NK-92 (cell line): ENCODE data around the gene HS6ST3.

ENCODE experiments used
- DNase-seq: peaks from one replicate; lab custom pipeline; 2025; ENCODE audit not compliant: unreplicated experiment; lab: John Stamatoyannopoulos, UW

HS6ST3 gene

DNA sequence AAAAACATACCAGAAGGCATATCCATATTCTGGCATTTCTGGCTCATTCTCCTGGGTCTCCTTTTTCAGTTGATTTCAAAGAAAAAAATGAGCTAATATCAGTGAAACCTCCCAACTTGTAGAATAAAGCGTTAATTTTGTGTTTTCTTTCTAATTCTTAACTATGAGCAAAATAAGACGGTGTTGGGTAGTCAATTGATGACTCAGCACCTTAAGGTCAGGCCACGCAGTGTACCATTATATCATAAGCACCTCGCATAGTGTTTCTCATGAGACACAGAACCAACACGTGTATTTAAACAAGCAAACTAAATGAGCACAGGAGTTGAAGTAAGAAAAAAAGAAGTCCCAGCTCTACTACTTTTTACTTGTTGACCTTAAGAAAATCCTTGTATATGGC is 729.5 kb downstream of the HS6ST3 start:
- DNase-seq: no peak

DNA sequence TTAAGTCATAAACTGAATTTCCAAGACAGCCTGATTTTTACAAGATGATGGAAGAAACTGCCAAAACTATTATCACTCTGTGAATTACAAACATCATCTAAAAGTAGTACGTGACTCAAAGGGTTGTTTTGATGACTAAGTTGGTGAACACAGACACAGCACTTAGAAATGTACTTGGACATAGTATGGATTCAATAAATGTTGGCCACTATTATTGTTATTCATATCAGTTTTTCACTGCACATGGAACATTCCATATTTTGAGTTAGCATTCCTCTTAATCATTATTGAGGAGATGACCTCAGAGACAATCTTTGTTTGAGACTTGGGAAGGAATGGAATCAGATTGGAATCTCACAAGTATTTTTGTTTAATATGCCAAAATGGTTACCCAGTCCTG is 731.5 kb downstream of the HS6ST3 start:
- DNase-seq: no peak

DNA sequence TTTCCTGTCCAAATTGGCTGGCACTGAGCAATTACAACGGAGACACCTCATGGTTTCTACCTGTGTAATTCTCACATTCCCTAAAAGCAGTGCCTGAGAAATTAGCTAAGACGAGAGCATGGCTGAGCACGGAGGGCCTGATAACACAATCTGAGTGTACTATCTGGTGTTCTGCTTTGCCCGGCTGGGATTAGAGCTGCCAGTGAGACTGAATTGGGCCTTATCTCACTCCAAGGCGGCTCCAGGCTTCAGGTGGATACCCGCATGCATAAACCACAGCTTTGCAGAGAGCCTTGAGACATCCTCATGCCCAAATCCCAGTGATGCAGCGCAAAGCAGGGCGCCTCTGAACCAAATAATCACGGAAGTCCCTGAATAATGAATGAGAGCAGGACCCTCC is 732.1 kb downstream of the HS6ST3 start:
- no peak for DNase-seq

DNA sequence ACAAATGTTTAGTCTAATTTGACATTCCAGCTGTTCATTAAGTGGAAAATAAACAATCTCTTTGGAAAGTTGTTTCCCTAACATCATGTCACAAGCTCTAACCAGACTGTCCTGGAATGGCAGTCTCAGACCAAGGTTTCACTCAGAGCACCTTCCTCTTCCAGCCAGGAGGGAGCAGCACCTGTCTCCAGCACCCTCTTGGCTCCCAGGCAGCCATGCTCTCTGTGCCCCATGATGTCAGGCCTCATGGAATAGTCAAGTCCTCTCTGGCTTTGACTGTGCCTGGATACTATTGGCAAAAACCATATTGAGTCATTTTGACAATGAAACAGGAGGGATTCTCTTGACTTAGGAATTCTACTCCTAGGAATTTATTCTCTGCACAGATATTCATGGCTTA is 733.0 kb downstream of the HS6ST3 start:
- DNase-seq: no peak

DNA sequence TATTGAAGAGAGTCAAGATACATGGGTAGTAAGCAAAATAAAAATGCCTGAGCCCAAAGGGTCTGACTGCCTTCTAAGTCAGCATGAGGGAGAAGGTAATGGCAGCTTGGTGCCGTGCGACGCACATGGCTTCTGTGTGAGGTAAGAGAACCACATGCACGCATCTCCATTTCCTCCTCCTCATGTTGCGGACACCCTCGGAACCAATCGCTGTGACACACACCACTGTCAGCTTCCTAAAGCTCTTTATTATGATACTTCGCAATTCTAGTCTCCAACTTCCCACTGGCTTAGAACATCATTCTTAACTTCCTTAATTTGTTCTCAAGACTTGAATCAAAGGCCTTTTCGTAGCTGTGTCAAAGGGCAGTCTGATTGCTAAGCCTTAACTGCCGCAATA is 734.2 kb downstream of the HS6ST3 start:
- DNase-seq: no peak

DNA sequence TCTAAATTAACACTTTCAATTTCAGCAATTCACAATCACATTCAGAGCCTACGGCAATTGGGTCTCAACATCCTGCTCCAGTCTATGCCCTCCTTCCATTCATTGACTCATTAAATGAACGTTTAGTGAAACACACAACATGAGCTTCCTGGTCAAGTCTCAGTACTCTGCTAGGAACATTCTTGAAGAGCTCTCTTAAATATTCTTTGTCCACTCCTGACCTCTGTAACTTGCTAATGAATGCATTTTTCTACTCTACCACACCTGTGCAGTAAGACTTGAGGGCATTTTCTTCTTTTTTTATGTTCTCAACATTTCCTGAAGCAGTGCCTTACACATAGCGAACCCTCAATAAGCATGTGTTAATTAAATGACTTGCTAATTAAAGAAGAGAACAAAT is 735.7 kb downstream of the HS6ST3 start:
- no peak for DNase-seq

DNA sequence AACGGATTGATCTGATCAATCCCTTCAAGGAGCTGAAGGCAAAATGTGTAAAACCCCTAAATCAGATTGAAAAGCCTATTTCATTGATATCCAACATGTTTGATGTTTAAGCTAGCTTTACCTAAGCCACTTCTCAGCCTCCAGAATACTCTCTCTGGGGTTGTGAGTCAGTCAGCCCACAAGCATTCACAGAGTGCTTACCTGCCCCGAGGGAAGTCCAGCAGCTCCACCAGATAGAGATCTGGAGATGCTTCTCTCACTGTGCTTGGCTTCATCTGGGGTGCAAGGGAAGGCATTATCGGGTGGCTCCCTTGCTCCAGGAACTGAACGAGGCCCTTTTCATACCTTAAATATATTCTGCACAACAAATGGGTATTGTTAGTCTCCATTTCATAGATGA is 744.7 kb downstream of the HS6ST3 start:
- no peak for DNase-seq

DNA sequence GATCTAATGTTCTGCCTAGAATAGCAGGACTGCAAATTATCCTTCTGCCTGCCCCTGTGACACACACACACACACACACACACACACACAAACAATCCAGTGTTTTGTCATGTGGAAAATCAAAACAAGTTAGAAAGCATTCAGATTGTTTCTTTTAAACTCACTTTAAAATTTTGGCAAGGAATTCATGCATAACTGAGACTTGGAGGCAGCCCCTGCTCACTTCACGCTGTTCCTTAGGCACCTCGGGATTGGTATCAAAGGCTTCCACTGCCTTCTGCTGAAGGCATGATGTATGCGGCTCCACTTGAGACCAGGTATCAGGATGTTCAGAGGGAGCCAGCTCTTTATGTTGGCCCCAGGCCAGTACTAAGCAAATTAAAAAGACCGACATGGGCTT is 745.6 kb downstream of the HS6ST3 start:
- no peak for DNase-seq

DNA sequence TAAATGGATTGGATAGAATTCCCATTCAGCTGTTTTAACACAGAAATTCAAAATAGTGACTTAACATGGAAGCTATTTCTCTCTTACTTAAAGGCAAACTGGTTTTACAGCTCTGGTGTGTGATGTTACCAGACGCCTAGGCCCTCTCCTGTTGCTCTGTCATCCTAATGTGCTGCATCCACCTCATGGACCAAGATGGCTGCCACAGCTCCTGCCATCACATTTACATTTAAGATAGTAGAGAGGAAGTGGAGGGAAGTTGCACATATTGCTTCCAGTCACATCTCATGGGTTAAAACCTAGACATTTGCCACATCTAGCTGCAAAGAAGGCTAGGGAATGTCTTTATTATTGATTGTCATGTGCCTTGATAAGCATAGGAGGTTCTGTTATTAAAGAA is 746.8 kb downstream of the HS6ST3 start:
- DNase-seq: no peak

DNA sequence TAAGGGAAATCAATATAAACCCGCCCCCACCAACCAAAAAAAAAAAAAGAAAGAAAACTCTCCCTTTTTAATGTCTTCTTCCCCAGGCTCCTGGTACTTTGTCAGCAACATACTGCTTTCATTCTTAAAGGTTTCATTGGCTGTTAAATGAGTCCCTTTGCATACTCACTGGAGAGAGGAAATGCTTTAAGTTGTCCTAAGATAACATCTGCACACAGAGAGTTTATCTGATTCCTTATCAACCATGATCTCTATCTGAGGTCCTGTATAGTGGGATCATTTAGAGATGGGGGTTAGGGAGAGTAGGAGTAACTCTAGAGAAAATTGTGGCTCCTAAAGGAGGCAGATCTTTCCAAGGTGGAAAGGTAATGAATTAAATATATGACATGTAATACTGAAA is 747.9 kb downstream of the HS6ST3 start:
- DNase-seq: no peak

DNA sequence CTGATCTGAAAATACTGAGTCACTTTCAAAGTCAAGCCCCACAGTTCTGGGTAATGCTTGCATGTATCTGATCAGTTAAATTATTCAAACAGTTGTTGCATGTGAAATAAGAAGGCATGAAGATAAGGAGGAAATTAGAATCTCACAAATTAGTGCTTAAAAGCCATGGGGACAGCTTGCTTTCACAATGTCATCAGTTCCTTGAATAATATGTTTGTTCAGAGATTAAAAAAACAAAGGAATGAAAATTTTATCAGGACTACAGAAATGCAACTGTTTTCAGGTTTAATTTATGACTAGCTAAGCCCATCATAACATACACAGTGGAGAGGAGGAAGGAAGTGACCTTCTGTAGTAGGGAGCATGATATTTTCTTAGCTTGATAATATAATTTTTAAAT is 754.3 kb downstream of the HS6ST3 start:
- DNase-seq: no peak

DNA sequence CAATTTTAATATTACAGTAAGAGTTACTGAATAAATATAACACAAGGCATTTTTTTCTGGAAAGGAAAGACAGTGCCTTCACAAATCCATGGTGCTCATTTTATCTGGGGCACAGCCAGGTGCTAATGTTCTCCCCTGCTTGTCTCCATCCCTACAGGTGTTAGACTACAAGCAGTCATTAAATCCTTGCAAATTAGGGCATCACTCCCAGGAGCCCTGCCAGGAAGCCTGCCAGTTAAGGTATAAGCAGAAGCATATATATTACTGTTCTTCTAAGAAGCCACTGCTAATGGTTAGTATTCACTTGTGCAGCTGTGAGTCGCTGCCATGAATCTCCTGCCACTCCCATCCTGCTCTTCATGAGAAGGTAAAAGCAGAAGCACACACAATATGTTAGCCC is 754.7 kb downstream of the HS6ST3 start:
- DNase-seq: no peak

DNA sequence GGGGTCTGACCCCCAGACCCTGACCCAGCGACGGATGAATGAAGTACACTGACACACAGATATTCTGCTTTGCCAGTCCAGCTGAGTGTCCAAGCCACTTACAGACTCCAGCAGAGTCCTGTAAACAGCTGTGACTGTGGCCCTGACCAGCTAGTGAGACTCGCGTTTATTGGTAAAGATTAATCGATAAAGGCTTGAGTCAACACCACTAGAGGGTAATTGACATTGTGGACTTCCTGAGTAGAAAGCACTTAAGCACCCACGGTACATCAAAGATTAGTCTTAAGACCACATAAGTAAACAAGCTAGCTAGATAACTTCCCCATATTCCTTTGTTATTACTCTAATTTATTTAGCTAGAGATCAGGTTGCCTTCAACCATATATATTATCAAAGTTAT is 758.4 kb downstream of the HS6ST3 start:
- DNase-seq: no peak

DNA sequence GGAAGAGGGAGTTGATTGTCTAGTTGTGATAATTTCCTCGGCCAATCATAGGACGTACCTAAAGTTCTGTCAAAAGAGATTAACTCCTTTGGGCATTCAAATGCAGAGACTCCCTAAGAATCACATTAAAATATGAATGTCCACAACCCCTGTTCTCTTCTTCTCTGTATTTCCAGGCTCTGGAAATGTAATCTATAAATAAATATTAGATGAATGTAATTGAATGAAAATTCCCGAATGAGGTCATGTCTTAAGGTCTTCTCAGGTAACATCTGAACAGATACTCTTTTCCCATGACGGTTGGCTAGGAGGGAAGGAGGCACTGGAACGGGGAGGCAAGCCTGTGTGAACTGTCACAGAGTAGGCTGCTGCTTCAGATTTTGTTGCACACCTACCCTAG is 759.2 kb downstream of the HS6ST3 start:
- no peak for DNase-seq

DNA sequence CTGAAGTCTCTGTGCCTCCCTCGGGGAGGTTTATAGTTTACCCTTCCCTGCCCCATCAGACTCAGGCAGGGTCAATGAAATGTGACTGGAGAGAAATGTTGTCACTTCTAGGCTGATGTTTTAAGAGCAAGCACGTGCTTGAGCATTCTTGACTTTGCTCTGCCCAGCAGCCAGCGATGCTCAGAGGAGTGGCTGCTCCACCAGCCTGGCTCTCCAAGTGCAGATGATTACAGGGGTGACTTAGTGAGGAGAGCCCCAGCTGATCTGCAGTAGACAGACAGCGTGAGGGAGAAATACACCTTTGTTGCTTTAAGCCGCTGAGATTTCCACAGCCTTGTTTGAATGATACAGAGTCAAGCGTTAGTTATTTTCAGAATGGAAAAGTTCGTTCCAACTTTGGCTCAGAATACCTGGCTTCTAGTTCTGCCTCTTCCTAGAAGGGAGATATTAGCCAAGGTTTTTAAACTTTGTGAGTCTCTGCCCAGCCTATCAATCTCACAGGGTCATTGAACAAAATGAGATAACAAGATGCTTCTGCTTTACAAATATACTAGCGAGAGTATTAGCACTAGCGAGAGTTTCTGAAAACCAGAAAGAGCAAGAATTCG is 760.7 kb downstream of the HS6ST3 start:
- no peak for DNase-seq

DNA sequence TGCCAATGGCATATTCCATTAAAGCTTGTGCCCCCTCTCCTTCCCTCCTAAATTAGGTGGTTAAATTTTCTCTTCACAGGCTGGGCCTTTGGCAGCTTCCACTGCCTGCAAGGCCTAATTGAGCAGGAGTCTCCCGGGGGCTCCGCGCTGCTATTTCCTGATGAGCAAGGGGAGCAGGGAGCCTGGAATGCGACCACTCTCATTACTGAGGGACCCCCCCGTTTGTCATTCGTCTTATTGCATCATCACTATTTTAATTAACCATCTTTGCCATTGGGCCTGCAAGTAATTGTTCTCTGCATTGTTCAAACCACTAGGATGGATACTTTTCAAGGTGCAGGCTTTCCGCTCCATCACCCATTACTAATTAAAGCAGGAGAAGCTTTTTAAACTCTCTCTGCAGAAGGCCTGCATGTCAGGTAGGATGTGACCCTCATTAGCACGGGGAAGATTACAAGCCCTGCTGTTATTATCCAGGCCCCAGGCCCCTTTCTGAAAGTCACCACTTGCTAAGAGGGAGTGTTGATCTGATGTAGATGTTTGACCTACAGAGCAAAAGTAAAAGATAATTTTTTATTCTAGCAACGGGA is 762.0 kb downstream of the HS6ST3 start:
- no peak for DNase-seq

DNA sequence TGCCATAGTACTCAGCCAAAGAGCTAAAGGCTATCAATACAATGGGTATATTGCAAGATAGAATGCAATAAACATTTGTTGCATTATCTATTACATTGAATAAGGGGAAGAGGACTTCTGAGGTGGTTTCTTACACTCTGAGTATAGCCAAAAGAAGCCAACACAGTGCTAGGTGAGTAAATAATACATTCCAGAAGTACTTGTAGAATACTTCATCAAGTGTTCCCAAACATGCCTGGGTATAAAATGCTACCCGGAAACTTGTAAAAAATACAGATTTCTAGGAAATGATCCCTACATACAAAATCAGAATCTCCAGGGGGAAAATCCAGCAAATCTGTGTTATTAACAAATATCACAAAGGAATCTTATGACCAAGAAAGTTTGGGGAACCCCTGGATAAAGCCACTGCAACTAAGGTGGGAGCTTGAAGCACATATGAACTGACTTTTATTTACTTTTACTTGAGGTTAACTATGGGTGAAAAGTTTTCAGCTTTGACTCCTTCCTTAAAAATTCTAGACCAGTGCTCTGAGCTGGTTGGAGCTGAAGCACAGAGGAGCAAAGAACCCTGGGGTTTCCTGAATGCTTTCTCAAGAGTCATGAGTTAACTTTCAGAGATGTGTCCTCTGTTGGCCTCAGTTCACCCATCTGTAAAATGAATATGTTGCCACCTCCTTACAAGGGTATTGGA is 768.4 kb downstream of the HS6ST3 start:
- no peak for DNase-seq

DNA sequence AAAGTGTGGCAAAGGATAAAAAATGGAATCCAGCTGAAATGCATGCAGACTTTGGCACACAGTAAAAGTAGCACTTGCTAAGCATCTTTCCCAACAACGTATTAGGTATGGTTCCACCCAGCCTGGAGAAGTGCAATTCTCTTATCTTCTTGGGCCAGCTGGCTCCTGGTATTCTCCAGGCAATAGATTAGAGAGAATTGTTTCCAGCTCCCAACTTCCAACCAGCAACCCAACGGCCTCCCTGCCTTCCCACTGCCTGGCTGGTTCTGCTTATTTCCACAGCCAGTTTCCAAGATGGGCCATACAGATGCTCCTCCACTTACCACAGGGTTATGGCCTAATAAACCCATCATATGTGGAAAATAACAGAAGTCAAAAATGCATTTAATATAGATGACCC is 771.0 kb downstream of the HS6ST3 start:
- no peak for DNase-seq

DNA sequence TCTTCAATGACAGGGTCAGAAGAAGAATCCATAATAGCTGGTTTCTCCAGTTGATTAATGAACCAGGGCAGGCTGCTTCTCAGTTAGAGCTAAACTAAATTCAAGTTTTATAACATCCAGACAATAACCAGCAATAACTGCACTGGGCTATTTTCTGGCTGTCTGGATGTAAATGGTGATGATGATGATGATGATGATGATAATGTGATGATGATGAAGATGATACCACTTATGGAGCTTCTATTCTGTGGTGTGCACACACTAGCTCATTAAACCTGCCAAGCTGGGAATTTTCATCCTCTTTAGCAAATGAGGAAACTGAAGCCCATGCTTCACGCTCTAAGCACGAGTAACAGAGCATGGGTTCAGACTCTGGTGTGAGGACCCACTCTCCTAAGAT is 772.2 kb downstream of the HS6ST3 start:
- DNase-seq: no peak

DNA sequence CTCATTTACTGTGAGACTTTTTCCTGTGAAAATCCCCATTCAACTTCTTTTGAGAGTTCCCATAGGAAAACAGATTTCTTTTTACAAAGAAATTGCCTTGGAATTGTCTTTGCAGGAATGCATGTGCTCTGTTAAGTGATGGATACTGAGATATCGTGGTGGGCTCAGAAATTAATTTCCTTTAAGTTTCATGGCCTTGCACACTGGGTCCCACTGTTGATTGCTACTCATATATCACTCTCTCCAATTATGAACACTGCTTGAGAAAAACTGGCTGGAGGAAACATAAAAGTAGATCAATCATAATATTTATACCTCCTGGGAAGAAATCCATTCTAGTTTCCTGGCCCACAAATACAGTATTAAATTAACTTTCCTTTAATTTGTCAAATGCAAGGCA is 773.1 kb downstream of the HS6ST3 start:
- DNase-seq: no peak

DNA sequence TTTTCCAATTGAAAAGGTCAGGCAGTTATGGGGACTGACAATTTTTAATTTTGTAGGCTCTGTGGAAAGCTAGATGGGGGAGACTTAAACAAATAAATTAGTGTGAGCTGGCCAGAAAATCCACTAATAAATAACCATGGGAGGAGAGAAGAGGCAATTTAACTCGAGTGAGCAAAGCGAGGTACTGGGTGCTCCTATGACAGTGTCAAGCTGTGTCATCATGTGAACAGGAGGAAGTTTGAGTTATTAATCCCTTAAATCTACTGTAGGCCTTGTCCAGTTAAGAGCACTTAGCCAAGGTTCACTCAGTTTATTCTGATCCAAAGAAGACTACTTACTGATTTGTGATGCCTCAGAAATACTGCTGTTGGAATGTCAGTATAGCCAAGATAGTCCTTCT is 781.6 kb downstream of the HS6ST3 start:
- no peak for DNase-seq

DNA sequence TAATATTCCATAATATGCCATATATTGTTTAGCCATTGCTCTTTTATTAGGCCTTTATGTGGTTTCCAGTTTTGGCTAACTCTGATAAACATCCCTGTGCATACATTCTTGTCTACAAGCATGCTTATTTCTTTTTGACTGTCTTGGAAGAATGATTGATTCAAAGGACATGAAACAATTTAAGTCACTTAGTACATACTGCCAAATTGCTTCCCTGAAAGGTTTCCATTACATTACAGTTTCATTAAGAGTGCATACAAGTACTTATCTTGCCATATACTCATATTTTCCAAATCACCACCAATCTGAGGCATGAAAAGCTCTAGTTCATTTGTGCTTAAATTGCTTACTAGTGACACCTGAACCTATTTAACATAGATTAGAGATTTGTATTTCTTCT is 790.5 kb downstream of the HS6ST3 start:
- no peak for DNase-seq
